T-helper 2 cell treated with Interferon-gamma antibody and Interleukin-4, amounts not matched to agents 5 μg/mL and 100 μg/mL, for 36 hours (primary cell): Measurements from ENCODE around the gene MAP2K3.

ENCODE experiments used
- DNase-seq: peaks from one replicate; pipeline ENCODE4 v3.0.0; 2021; ENCODE audit warnings: low spot score
- H3K27ac Mint-ChIP-seq: one replicate; pipeline ENCODE4 v1.8.0; 2021; ENCODE audit warnings: mild to moderate bottlenecking, mixed read lengths
- H3K27me3 Mint-ChIP-seq: one replicate; pipeline ENCODE4 v1.8.0; 2021; ENCODE audit warnings: low read depth, mixed read lengths
- H3K36me3 Mint-ChIP-seq: one replicate; pipeline ENCODE4 v1.8.0; 2021; ENCODE audit warnings: low read depth, mixed read lengths
- H3K4me1 Mint-ChIP-seq: one replicate; pipeline ENCODE4 v1.8.0; 2021; ENCODE audit warnings: low read depth, mixed read lengths
- H3K4me3 Mint-ChIP-seq: one replicate; pipeline ENCODE4 v1.8.0; 2022; ENCODE audit warnings: mild to moderate bottlenecking, moderate library complexity, mixed read lengths
- H3K9me3 Mint-ChIP-seq: one replicate; pipeline ENCODE4 v1.8.0; 2021; ENCODE audit warnings: mixed read lengths

Gene MAP2K3

GRCh38 chr17:21284319-21285163 is at the start of gene MAP2K3:
TSS of gene MAP2K3 (plus strand) at chr17:21284711. CDS start at chr17:21284921, 210 bp downstream.
- peak; percentile 98 for DNase-seq
- H3K9me3 Mint-ChIP-seq = no peaks in the 10 kb centered on the region
- H3K4me1 Mint-ChIP-seq = peaks cover 38% of the 10 kb centered on the region
- peak within 1 kb of the TSS; percentile 97 for H3K4me3 Mint-ChIP-seq
- H3K27me3 Mint-ChIP-seq = peaks cover 2% of the 10 kb centered on the region
- H3K36me3 Mint-ChIP-seq = peaks cover 12% of the 10 kb centered on the region
- peak within 1 kb of the TSS; percentile 95 for H3K27ac Mint-ChIP-seq

GRCh38 chr17:21235921-21236320 is 48.6 kb upstream of the MAP2K3 start:
- Mint-ChIP-seq H3K27me3 (no peaks in the 10 kb centered on the region), H3K4me3 (no peak overlapping the region), H3K9me3 (peaks cover 6% of the 10 kb centered on the region), H3K4me1 (no peaks in the 10 kb centered on the region), H3K27ac (no peak overlapping the region), H3K36me3 (no peaks in the 10 kb centered on the region)
- no peak for DNase-seq

- no peaks in the 10 kb centered on the region for H3K4me1 Mint-ChIP-seq
- no peaks in the 10 kb centered on the region for H3K27me3 Mint-ChIP-seq
- no peak overlapping the region for H3K27ac Mint-ChIP-seq
- H3K9me3 Mint-ChIP-seq = no peaks in the 10 kb centered on the region
- DNase-seq = no peak
- no peaks in the 10 kb centered on the region for H3K36me3 Mint-ChIP-seq
- H3K4me3 Mint-ChIP-seq = no peak overlapping the region
These were observed 44.7 kb upstream of the MAP2K3 start for GRCh38 chr17:21239680-21240368.

- no peak for DNase-seq
- Mint-ChIP-seq H3K9me3 (no peaks in the 10 kb centered on the region), H3K27ac (no peak overlapping the region), H3K4me1 (no peaks in the 10 kb centered on the region), H3K27me3 (no peaks in the 10 kb centered on the region), H3K36me3 (no peaks in the 10 kb centered on the region), H3K4me3 (no peak overlapping the region)
These were observed 44.0 kb upstream of the MAP2K3 start for GRCh38 chr17:21240369-21241055.

- Mint-ChIP-seq H3K4me1 (no peaks in the 10 kb centered on the region), H3K4me3 (no peak overlapping the region), H3K27ac (no peak overlapping the region), H3K27me3 (no peaks in the 10 kb centered on the region), H3K36me3 (no peaks in the 10 kb centered on the region), H3K9me3 (no peaks in the 10 kb centered on the region)
- no peak for DNase-seq
These were observed 42.9 kb upstream of the MAP2K3 start for GRCh38 chr17:21241564-21241963.

- H3K4me3 Mint-ChIP-seq = no peak overlapping the region
- no peaks in the 10 kb centered on the region for H3K36me3 Mint-ChIP-seq
- H3K4me1 Mint-ChIP-seq = no peaks in the 10 kb centered on the region
- H3K9me3 Mint-ChIP-seq = no peaks in the 10 kb centered on the region
- H3K27me3 Mint-ChIP-seq = no peaks in the 10 kb centered on the region
- H3K27ac Mint-ChIP-seq = no peak overlapping the region
- DNase-seq = no peak
These were observed 42.3 kb upstream of the MAP2K3 start for GRCh38 chr17:21242026-21242697.

GRCh38 chr17:21242780-21243515 is 41.6 kb upstream of the MAP2K3 start:
- no peak for DNase-seq

GRCh38 chr17:21243516-21244303 is 40.8 kb upstream of the MAP2K3 start:
- no peak overlapping the region for H3K27ac Mint-ChIP-seq
- H3K36me3 Mint-ChIP-seq = no peaks in the 10 kb centered on the region
- no peaks in the 10 kb centered on the region for H3K9me3 Mint-ChIP-seq
- H3K4me1 Mint-ChIP-seq = no peaks in the 10 kb centered on the region
- no peaks in the 10 kb centered on the region for H3K27me3 Mint-ChIP-seq
- no peak overlapping the region for H3K4me3 Mint-ChIP-seq
- DNase-seq = no peak

More at GRCh38 chr17:21242780-21243515, 41.6 kb upstream of the MAP2K3 start:
- Mint-ChIP-seq H3K27me3 (no peaks in the 10 kb centered on the region), H3K36me3 (no peaks in the 10 kb centered on the region), H3K27ac (no peak overlapping the region), H3K9me3 (no peaks in the 10 kb centered on the region), H3K4me3 (no peak overlapping the region), H3K4me1 (no peaks in the 10 kb centered on the region)

GRCh38 chr17:21245639-21246084 is 38.8 kb upstream of the MAP2K3 start:
- H3K9me3 Mint-ChIP-seq = no peaks in the 10 kb centered on the region
- no peak for DNase-seq
- H3K27me3 Mint-ChIP-seq = peaks cover 5% of the 10 kb centered on the region
- H3K4me1 Mint-ChIP-seq = no peaks in the 10 kb centered on the region
- no peak overlapping the region for H3K27ac Mint-ChIP-seq
- H3K36me3 Mint-ChIP-seq = no peaks in the 10 kb centered on the region
- no peak overlapping the region for H3K4me3 Mint-ChIP-seq

GRCh38 chr17:21246698-21247097 is 37.8 kb upstream of the MAP2K3 start:
- H3K27me3 Mint-ChIP-seq = peaks cover 11% of the 10 kb centered on the region
- DNase-seq = no peak
- no peaks in the 10 kb centered on the region for H3K4me1 Mint-ChIP-seq
- no peak overlapping the region for H3K27ac Mint-ChIP-seq
- no peak overlapping the region for H3K4me3 Mint-ChIP-seq
- H3K9me3 Mint-ChIP-seq = no peaks in the 10 kb centered on the region
- H3K36me3 Mint-ChIP-seq = no peaks in the 10 kb centered on the region

- Mint-ChIP-seq H3K4me3 (no peak overlapping the region), H3K27ac (no peak overlapping the region), H3K4me1 (no peaks in the 10 kb centered on the region), H3K36me3 (no peaks in the 10 kb centered on the region), H3K27me3 (peaks cover 21% of the 10 kb centered on the region), H3K9me3 (no peaks in the 10 kb centered on the region)
- no peak for DNase-seq
These were observed 36.8 kb upstream of the MAP2K3 start for GRCh38 chr17:21247552-21248258.

GRCh38 chr17:21248500-21248899 is 36.0 kb upstream of the MAP2K3 start:
- Mint-ChIP-seq H3K9me3 (no peaks in the 10 kb centered on the region), H3K27me3 (peaks cover 21% of the 10 kb centered on the region), H3K27ac (no peak overlapping the region), H3K36me3 (no peaks in the 10 kb centered on the region), H3K4me3 (no peak overlapping the region), H3K4me1 (peaks cover 1% of the 10 kb centered on the region)
- DNase-seq = no peak
